ENCODE measurements around the gene PDGFC.

- TF ChIP-seq CTCF (IDR thresholded peaks at IDR 0.05), result no peak
- no peak for TF ChIP-seq POLR2A (IDR thresholded peaks at IDR 0.05)
Observed at GRCh38 chr4:156756118-156756517, 215.5 kb downstream of the PDGFC start.
